Suprapubic skin (tissue), 4 donors: Measurements from ENCODE around the gene PSMC3.

ENCODE experiments used
- CTCF ChIP-seq, 2 donors: fragments of 200-600 bp in 1 of 2; fragments of 450-650 bp in 1 of 2; sonication (generic) in 1 of 2; IDR thresholded peaks; one replicate each; pipeline ENCODE4 v1.5.1; 2016 to 2019; ENCODE audit warnings: antibody characterized with exemption in 2 of 2, mild to moderate bottlenecking in 1 of 2, moderate library complexity in 1 of 2
- EP300 ChIP-seq: sonication (generic); formaldehyde crosslinking; IDR thresholded peaks from one replicate; pipeline ENCODE4 v1.6.1; 2017; ENCODE audit warnings: antibody characterized with exemption
- POLR2AphosphoS5 ChIP-seq, 3 donors: sonication (generic); formaldehyde crosslinking; IDR thresholded peaks; one replicate each; pipeline ENCODE4 v1.6.1; 2017; ENCODE audit warnings: antibody characterized with exemption in 3 of 3

GRCh38 chr11:47451990-47452389 lies 25.8 kb upstream of the PSMC3 start:
- TF ChIP-seq CTCF (IDR thresholded peaks at IDR 0.05) (no peak), EP300 (no peak), POLR2AphosphoS5 (IDR thresholded peaks at IDR 0.05) (no peak)
